ENCODE measurements around the gene IGFBP7. TPM values are rescaled to one million over a fixed set of nuclear protein-coding genes. Genes with fewer than 3 reads are reported as not detected.
"Not testable (repeated sequence)": the region's sequence is repeated elsewhere in the genome, so short reads cannot be mapped to it uniquely, and the experiment has no call there.

Gene IGFBP7
- total RNA-seq, 2 donors from 2014 or later: 1.1 TPM; not detected in 1

DNA sequence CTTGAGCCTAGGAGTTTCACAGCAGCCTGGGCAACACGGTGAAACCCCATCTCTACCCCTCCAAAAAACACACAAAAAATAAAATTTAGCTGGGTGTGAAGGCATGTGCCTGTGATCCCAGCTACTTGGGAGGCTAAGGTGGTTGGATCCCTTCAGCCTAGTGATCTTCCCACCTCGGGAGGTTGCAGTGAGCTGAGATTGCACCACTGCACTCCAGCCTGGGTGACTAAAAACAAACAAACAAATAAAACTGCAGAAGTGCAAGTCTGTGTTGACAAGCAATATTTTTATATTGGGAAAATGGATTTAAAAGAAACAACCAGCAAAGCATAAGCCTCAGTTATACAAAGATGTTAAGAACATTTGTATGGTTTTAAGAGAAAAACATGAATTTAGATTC is 46.1 kb downstream of the IGFBP7 start:
- Mint-ChIP-seq H3K4me1 (peaks cover 4% of the 10 kb centered on the region), H3K36me3 (ENCODE audit: low read depth) (no peaks in the 10 kb centered on the region), H3K4me3 (no peak overlapping the region), H3K27ac (no peak overlapping the region), H3K9me3 (no peaks in the 10 kb centered on the region), H3K27me3 (ENCODE audit: insufficient read depth) (peaks cover 2% of the 10 kb centered on the region)
- 85% methylated on average over 2 of the region's 2 CpGs; no CpG with 5 or more reads in 1 of the 2 experiments for WGBS, 2 experiments (ENCODE audit: insufficient coverage in 1 of 2, insufficient read length in 1 of 2)
- no peak for DNase-seq
- no peak overlapping the region for H3K9ac ChIP-seq (ENCODE audit: extremely low read depth, low read length, poor library complexity, severe bottlenecking)
- no peak overlapping the region for H3K4me3 ChIP-seq (ENCODE audit: low read length)
- TF ChIP-seq, protein P1, sequence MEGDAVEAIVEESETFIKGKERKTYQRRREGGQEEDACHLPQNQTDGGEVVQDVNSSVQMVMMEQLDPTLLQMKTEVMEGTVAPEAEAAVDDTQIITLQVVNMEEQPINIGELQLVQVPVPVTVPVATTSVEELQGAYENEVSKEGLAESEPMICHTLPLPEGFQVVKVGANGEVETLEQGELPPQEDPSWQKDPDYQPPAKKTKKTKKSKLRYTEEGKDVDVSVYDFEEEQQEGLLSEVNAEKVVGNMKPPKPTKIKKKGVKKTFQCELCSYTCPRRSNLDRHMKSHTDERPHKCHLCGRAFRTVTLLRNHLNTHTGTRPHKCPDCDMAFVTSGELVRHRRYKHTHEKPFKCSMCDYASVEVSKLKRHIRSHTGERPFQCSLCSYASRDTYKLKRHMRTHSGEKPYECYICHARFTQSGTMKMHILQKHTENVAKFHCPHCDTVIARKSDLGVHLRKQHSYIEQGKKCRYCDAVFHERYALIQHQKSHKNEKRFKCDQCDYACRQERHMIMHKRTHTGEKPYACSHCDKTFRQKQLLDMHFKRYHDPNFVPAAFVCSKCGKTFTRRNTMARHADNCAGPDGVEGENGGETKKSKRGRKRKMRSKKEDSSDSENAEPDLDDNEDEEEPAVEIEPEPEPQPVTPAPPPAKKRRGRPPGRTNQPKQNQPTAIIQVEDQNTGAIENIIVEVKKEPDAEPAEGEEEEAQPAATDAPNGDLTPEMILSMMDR (conservative IDR thresholded peaks at IDR 0.05): no peak
- no peaks in the 10 kb centered on the region for H3K27me3 ChIP-seq (ENCODE audit: control insufficient read depth, insufficient read depth, low read length, poor library complexity, severe bottlenecking)
- H3K36me3 ChIP-seq (ENCODE audit: control insufficient read depth, insufficient read depth, low read length): no peaks in the 10 kb centered on the region
- no peaks in the 10 kb centered on the region for H3K9me3 ChIP-seq (ENCODE audit: control insufficient read depth, low read length)
- H3K4me1 ChIP-seq (ENCODE audit: control insufficient read depth, insufficient read depth, low read length): no peaks in the 10 kb centered on the region
- no peak overlapping the region for H3K27ac ChIP-seq (ENCODE audit: low read depth, low read length)

DNA sequence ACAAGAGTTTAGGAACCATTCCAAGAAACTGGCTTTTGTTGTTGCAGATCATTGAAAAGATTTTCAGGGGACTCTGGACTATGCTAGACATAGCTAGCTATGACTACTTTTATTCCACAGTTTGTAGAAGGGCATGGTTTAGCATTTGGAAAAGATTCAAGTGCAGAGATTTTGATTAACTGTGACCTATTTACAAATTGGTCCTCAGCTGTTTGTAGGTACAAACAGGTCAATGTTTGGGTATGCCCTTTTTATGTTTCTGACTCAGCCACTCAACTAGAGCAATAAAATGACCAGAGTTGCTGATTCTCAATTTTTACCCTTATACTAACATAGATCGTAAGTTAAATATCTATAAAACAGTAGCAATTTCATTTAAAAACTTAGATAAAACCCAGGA is 46.7 kb downstream of the IGFBP7 start:
- Mint-ChIP-seq H3K27me3 (ENCODE audit: insufficient read depth) (no peaks in the 10 kb centered on the region), H3K36me3 (ENCODE audit: low read depth) (no peaks in the 10 kb centered on the region), H3K4me1 (peaks cover 4% of the 10 kb centered on the region), H3K4me3 (no peak overlapping the region), H3K9me3 (no peaks in the 10 kb centered on the region), H3K27ac (no peak overlapping the region)
- TF ChIP-seq, protein P1 (conservative IDR thresholded peaks at IDR 0.05): no peak
- no peak for DNase-seq
- Histone ChIP-seq H3K9me3 (ENCODE audit: control insufficient read depth, low read length) (no peaks in the 10 kb centered on the region), H3K27me3 (ENCODE audit: control insufficient read depth, insufficient read depth, low read length, poor library complexity, severe bottlenecking) (no peaks in the 10 kb centered on the region), H3K4me3 (ENCODE audit: low read length) (no peak overlapping the region), H3K36me3 (ENCODE audit: control insufficient read depth, insufficient read depth, low read length) (no peaks in the 10 kb centered on the region), H3K27ac (ENCODE audit: low read depth, low read length) (no peak overlapping the region), H3K9ac (ENCODE audit: extremely low read depth, low read length, poor library complexity, severe bottlenecking) (no peak overlapping the region), H3K4me1 (ENCODE audit: control insufficient read depth, insufficient read depth, low read length) (no peaks in the 10 kb centered on the region)
- 100% methylated on average over 1 of the region's 1 CpG; no CpG with 5 or more reads in 1 of the 2 experiments for WGBS, 2 experiments (ENCODE audit: insufficient coverage in 1 of 2, insufficient read length in 1 of 2)

- WGBS, 2 experiments (ENCODE audit: insufficient coverage in 1 of 2, insufficient read length in 1 of 2): 82% methylated on average over 5 of the region's 5 CpGs; no CpG with 5 or more reads in 1 of the 2 experiments
- Mint-ChIP-seq H3K4me3 (no peak overlapping the region), H3K27ac (no peak overlapping the region), H3K36me3 (ENCODE audit: low read depth) (no peaks in the 10 kb centered on the region), H3K4me1 (peaks cover 12% of the 10 kb centered on the region), H3K9me3 (no peaks in the 10 kb centered on the region), H3K27me3 (ENCODE audit: insufficient read depth) (no peaks in the 10 kb centered on the region)
- Histone ChIP-seq H3K9ac (ENCODE audit: extremely low read depth, low read length, poor library complexity, severe bottlenecking) (no peak overlapping the region), H3K4me1 (ENCODE audit: control insufficient read depth, insufficient read depth, low read length) (no peaks in the 10 kb centered on the region), H3K27ac (ENCODE audit: low read depth, low read length) (no peak overlapping the region), H3K36me3 (ENCODE audit: control insufficient read depth, insufficient read depth, low read length) (no peaks in the 10 kb centered on the region), H3K9me3 (ENCODE audit: control insufficient read depth, low read length) (no peaks in the 10 kb centered on the region), H3K4me3 (ENCODE audit: low read length) (no peak overlapping the region), H3K27me3 (ENCODE audit: control insufficient read depth, insufficient read depth, low read length, poor library complexity, severe bottlenecking) (no peaks in the 10 kb centered on the region)
- no peak for DNase-seq
- TF ChIP-seq, protein P1 (conservative IDR thresholded peaks at IDR 0.05): no peak
Observed at GRCh38 chr4:57061395-57061794, 48.8 kb downstream of the IGFBP7 start.

DNA sequence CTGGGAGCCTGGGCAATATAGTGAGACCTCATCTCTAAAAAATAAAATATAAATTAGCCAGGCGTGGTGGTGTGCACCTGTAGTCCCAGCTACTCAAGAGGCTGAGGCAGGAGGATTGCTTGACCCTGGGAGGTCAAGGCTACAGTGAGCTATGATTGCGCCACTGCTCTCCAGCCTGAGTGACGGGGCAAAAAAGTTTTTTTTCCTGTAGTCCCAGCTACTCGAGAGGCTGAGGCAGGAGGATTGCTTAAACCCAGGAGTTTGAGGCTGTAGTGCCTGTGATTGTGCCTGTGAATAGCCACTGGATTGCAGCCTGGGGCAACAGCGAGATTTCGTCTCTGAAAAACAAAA is 49.5 kb downstream of the IGFBP7 start:
- H3K36me3 ChIP-seq (ENCODE audit: control insufficient read depth, insufficient read depth, low read length); H3K4me3 ChIP-seq (ENCODE audit: low read length); H3K4me3 Mint-ChIP-seq; H3K27ac Mint-ChIP-seq; H3K9me3 Mint-ChIP-seq; H3K27me3 Mint-ChIP-seq (ENCODE audit: insufficient read depth); H3K9ac ChIP-seq (ENCODE audit: extremely low read depth, low read length, poor library complexity, severe bottlenecking); H3K36me3 Mint-ChIP-seq (ENCODE audit: low read depth); H3K27me3 ChIP-seq (ENCODE audit: control insufficient read depth, insufficient read depth, low read length, poor library complexity, severe bottlenecking); H3K9me3 ChIP-seq (ENCODE audit: control insufficient read depth, low read length); H3K4me1 ChIP-seq (ENCODE audit: control insufficient read depth, insufficient read depth, low read length); DNase-seq; H3K27ac ChIP-seq (ENCODE audit: low read depth, low read length): not testable (repeated sequence)
- peaks cover 18% of the 10 kb centered on the region for H3K4me1 Mint-ChIP-seq
- 88 to 95% methylated on average over 4 to 6 of the region's 6 CpGs for WGBS, 2 experiments (ENCODE audit: insufficient coverage in 1 of 2, insufficient read length in 1 of 2)
